NCI-H1048 (cell line): ENCODE data around the gene PALLD.

Source experiments
- DNase-seq: peaks from one replicate; lab custom pipeline; 2025; lab: John Stamatoyannopoulos, UW

The PALLD gene

DNA sequence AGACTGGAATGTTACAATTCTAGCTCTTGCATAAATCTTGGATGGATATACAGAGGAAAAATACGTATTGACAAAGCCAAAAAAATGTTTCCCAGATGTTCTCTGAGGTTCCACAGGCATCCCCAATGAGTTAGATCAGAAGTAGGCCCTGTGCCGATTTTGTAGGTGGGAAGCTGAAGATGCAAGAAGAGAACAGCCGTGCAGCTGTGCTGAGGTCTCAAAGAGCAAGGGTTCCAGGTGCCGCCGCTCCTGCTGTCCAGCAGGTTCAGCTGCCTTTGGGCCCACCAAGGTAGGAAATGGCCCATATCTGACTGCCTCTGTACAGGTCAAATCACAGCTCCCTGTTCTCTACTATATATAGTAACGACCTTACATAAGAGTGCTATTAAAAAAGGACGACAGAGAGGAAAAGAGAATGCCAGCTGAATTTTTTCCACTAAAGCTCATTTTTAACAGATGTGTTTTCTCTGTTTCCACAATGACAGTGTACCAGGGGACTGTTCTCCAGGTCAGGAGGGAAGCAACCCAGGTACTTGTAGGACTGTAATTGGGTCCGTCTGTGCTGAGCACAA, 357.6 kb downstream of the PALLD start:
- DNase-seq: no peak

- DNase-seq: no peak
These were observed 359.5 kb downstream of the PALLD start for GRCh38 chr4:168856312-168856711.

- no peak for DNase-seq
These were observed 360.2 kb downstream of the PALLD start for GRCh38 chr4:168857009-168857408.

DNA sequence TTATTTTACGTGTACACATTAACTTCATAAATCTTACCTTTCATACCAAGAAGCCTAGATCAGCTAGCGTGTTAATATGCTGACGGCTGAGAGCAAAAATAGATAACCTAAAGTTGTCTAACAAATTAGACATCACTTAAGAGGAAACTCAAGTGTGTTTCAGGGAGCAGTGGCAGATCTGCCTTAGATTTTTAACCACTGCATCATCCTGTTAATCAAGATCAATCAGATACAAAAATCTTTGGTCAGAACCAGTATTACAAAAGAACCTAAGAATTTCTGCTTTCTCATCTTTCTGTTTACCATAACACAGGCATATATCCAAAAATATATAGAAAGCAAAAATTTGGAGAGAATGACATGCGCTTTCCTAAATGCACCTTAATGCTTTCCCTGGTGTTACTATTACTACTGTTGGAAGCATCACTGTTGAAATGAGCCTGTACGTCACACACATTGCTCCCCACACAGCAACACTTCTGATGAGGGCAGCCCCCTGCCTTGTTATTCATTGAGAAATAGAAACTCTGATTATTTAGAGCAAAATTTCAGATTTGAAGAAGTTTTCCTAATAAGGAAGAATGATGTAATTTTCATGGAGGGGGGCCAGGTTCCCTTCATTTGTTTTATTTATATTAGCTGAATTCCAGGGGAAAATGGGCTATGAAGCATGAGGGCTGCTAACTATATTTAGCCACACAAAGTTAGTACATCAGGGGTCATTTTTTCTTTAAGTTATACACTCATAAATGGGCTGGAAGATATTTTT, 360.9 kb downstream of the PALLD start:
- DNase-seq: no peak

DNA sequence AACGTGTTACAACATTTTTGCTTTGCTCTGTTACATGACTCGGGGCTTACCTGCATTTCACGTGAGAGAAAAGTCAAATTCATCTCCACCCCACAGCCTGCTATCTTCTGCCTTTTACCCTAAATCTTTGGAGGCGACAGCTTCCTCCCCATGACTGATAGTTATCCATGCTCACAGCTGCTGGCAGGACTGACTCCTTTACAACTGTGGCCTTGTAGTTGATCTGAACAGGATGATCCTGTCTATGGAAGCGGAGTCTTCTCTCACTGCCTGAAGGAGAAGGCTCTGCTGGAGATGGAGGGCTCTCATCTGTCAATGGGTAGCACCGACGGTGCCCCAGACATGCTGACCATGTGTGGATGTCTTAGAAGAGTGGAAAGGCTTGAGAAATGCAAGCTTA, 362.2 kb downstream of the PALLD start:
- DNase-seq: no peak

DNA sequence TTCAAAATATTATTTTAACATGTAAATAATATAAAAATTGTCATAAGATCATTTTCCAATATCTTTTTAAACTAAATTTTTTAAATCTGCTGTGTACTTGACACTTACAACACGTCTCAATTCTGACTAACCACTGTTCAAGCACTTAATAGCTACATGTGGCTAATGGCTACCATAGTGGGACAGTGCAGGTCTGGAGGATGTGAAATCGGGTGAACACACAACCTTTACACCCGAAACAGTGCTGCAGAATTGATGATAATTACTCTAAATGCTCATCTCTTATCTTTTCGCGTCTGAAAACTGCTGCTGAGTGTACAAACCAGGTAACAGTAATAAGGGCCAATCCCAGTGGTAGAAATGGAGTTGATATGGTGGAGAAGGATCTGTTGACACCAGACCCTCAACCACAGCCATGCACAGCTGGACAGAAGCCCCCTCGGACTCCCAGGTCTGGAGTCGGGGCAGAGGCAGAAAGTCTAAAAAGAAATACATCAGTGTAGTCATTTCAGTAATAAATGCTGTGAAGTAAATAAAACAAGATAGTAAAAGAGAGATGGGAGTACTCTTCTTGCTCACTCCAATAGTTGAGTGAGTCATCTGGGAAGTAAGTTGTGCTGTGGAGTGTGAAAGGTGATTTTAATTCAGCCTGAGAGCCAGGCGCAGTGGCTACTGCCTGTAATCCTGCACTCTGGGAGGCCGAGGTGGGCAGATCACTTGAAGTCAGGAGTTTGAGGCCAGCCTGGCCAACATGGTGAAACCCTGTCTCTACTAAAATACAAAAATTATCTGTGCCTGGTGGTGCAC, 363.2 kb downstream of the PALLD start:
- DNase-seq: no peak

DNA sequence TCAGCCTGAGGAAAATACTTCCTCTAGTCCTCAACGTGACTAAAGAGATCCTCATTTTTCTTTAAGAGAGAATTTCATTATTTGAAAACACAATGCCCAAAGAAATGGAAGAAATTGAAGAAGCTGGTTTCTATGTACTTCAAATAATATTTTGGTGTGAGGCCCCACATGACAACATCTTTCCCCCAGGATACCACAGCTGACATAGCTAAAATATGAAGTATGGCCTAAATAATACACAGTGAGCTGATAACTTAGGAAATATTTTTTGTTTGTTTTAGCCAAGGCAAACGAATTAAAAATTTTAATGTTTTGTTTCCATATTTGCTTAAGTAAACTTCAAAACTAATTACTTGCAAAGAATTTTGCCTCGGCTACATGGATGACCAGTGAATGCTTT, 364.0 kb downstream of the PALLD start:
- no peak for DNase-seq

GRCh38 chr4:168863719-168864647, 367.1 kb downstream of the PALLD start:
- DNase-seq: no peak

DNA sequence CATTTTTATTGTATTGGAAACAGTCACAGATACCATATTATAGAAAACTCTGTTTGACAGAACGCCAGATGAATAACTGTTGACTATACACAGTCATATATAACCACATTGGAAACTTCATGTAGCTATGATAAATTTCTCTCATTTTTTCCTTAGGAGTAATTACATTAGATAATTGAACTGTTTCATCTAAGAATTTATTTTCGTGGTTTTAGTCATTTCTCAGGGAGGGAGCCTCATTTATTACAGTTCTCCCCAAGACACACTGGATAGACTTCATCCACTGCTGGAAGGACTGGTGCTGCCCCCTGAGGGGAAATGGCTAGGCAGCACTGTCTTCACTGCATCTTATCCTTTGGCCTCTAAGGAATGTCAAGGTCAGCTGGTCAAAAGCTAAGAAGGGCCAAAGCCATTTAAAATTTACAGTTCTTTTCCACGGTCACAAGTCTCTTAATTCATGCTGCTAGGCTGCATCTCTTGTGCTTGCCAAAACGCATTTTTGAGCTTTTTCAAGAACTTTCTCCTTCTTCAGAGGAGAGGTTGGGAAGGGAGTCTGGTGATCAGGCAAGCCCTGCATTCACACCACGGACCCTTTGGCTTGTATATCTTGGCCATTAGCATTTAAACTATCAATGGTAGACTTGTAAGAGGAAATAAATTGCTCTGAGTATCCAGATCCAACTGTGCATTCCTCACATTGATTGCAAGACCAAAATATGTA, 368.1 kb downstream of the PALLD start:
- no peak for DNase-seq

DNA sequence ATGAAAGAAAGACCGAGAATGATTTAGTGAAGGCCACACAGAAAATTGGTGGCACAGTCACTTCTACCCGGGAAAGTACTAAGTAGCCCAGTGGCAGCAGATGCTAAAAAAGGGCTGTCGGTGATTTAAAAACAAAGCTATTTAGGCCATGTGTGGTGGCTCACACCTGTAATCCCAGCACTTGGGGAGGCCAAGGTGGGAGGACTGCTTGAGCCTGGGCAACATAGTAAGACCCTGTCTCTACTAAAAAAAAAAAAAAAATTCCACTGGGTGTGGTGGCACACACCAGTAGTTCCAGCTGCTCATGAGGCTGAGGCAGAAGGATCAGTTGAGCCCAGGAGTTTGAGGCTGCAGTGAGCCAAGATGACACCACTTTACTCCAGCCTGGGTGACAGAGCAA, 369.0 kb downstream of the PALLD start:
- no peak for DNase-seq

GRCh38 chr4:168866635-168867034, 369.8 kb downstream of the PALLD start:
- no peak for DNase-seq

GRCh38 chr4:168867128-168867527, 370.3 kb downstream of the PALLD start:
- DNase-seq: no peak

DNA sequence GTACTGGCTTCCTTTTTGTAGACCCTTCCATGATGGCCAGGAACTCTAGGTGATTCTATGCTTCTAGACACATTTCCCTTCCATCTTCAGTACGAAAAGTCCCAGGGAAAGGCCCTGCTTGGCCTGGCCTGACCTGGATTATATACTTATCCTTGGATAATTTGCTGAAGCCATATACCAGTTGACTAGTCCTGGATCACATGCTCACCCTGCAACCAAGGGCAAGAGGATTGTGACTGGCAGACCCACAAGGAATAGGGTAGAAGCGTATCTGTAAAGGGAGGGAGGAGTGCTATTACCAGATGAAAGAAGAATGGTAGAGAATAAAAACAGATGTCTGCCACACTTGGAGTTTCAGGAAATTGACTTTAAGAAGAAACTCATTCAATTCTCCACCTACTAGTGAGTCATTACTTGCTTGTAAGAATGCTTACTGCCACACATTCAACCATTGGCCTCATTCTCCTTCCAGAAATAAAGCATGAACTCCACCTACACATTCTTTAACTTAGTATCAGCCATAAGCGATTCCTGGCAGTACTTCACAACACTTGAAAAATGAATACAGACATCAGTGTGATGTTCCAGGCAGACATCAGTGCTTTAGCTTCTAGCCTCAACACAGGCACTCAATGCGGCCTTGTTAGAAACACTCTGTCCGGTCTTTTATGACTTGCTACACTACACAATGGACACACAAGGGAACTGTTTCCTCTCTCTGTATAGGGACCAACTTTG, 371.4 kb downstream of the PALLD start:
- no peak for DNase-seq

- no peak for DNase-seq
These were observed 371.9 kb downstream of the PALLD start for GRCh38 chr4:168868802-168869201.

DNA sequence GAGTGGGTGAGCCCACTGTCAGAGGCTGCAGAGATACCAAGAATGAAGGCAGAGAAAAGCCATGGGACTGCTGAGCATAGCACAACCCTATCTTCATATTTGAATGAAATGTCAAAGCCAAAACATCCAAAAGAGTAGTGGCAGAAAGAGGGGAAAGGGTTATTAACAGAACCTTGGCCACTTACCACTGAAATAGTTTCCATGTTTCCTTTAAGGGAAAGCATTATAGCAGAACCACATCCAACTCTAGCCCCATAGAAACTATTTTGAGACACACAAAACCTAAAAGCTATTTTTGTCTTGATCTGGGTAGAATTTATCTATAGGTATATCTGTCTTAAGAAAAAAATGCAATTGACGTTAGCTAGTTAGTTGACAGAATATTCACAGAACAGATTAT, 373.2 kb downstream of the PALLD start:
- DNase-seq: no peak

DNA sequence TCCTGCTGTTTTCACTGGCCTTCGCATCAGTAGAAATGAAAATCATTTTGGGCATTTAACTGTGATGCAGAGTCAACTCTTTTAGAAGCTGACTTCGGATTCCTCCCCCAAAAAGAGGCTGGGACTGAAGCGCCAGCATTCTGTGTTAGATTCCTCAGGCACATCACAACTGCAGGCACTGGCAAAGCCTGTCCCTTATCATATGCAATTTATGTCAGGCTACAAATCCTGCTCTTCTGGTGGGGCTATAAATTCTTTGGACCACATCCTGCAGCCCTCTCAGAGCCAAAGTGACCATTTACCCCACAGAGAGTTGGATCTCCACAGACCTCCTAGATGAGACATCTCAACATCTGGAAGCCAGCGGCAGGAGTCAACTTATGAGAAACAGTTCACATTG, 374.8 kb downstream of the PALLD start:
- DNase-seq: no peak

DNA sequence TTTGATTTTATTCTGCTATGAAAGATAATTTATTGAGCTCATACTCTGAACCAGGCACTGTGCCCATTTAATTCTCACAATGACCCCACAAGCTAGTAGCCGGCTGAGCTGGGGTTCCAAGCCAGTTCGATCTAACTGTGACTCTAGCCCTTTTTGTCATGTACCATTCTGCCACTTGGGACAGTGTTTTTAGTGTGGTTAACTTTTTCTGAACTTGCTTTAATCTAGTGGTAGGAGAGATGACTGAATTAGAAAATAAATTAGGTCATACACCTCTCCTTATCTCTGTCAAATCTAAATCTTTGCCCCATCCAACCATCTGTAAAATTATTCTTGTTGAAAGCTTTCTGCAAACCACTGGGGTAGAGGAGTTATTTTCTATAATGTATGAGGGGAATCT, 377.2 kb downstream of the PALLD start:
- DNase-seq: no peak

DNA sequence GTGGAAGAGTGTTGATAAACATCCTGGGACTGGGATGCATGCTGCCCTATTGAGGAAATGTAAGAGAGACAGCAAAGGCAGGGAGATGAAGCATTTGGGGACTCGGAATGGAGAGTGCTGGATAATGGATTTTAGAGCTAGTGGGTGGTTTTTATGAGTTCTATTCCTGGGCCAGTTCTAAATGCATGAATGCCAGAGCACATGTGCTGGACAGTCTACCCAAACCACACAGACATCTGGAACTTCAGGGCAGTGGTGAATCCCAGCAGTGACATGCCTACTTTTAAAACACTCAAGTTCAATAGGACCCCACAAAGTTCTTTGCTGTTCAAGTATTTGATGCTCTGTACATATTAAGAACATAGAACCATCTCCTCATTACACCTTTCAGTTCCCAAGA, 379.3 kb downstream of the PALLD start:
- no peak for DNase-seq

- no peak for DNase-seq
These were observed 380.9 kb downstream of the PALLD start for GRCh38 chr4:168877511-168878491.
